Measurements from ENCODE around the gene VKORC1L1. TPM values are rescaled to one million over a fixed set of nuclear protein-coding genes. Genes with fewer than 3 reads are reported as not detected.
"Not testable (repeated sequence)": the region's sequence is repeated elsewhere in the genome, so short reads cannot be mapped to it uniquely, and the experiment has no call there.

The VKORC1L1 gene
- total RNA-seq, 1 donor from 2014 or later, result 25.7 TPM

GRCh38 chr7:65979583-65980477 is 107.0 kb downstream of the VKORC1L1 start:
- no peak for DNase-seq

DNA sequence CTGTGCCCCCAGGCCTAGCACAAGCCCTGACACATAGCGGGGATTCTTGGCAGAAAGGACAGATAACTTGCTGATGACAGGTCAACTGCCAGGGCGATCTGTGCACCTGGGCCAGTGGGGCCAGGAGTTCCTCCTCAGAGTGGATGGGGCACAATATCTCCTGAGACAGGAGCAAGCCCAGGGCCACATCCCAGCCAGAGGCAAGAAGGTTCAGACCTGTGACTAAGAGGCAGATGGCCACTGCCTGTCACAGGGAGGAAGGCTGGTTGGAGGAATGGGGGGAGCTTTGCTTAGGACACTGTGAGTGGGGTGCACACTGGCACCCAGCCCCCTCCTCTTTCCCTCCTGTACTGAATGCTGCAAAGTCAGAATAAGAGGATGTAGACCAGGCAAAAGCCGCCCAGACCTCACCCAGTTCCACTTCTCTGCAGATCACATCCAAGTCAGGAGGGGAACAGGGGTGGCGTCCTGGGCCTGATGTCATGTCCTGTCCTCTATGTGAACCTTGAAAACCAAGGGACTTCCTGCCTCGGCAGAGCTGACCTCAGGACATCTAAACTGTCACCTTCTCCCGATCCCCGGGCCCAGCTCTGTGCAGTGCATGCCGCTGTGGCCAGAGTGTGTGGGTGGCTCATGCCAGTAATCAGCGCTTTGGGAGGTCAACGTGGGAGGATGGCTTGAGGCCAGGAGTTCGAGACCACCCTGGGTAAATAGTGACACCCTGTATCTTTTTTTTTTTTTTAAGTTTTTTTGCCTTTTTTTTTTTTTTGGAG is 107.8 kb downstream of the VKORC1L1 start:
- peak; percentile 27 for DNase-seq

DNA sequence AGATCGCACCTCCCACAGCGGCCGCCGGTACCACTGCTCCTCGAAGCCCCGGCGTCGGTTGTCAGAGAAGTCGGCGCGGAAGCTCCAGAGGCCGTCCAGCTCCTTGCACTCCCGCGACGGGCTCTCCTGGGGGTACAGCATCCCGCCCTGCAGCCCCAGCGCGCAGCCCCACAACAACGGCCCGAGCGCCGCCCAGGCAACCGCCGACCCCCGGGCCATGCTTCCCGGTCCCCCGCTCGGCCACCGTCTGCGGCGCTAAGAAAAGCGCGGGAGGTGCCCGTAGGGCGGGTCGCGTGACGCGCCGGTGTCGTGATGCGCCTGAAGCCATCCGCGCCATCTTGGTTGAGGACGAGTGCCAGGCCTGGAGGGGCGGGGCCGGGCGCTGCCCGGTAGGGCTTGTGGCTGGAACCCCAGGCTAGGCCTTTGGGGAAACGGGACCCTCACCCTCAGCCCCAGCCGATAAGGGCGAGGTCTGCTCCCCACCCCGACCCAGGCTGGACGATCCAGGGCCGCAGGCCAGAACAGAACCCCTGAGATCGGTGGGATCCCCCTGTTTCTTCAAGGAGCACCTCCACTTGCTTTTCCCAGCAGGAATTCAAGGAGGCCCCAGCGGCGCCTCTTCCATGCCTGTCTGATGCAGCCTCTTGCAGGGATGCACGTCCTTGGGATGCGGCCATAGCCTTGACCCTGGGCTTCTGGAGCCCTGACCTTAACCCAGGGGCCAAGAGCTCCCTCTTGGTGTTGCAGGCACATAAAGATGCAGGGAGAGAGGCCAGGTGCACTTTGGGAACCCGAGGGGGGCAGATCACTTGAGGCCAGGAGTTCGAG is 109.3 kb downstream of the VKORC1L1 start, which contains the start of gene GUSB:
GUSB (minus strand) TSS at position 249 of the 828 bp plus-strand sequence; CDS start at position 219, 30 bp downstream.
- DNase-seq, result peak; percentile 96

- no peak for DNase-seq
Observed at GRCh38 chr7:65983965-65984658, 111.2 kb downstream of the VKORC1L1 start.

- no peak for DNase-seq
Observed at GRCh38 chr7:65988084-65988483, 115.2 kb downstream of the VKORC1L1 start.

- not testable (repeated sequence) for DNase-seq
Observed at GRCh38 chr7:65988503-65988902, 115.6 kb downstream of the VKORC1L1 start.

DNA sequence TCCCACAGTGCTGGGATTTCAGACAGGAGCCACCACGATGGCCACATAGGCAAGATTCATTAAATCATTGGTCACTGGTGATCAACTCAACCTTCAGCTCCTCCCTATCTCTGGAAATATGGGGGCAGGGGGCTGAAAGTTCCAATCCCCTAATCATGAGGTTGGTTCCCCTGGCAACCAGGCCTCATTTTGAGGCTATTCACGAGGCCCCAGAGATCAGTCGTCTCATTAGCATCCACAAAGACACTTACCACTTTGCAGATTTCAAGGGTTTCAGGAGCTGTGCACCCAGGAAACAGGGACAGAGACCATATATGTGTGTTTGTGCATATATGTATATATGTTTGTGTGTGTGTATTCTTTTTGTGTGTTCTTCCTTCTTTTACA is 116.8 kb downstream of the VKORC1L1 start:
- DNase-seq, result no peak

- not testable (repeated sequence) for DNase-seq
Observed at GRCh38 chr7:65991829-65992228, 119.0 kb downstream of the VKORC1L1 start.

- DNase-seq, result no peak
Observed at GRCh38 chr7:65992526-65992925, 119.7 kb downstream of the VKORC1L1 start.

DNA sequence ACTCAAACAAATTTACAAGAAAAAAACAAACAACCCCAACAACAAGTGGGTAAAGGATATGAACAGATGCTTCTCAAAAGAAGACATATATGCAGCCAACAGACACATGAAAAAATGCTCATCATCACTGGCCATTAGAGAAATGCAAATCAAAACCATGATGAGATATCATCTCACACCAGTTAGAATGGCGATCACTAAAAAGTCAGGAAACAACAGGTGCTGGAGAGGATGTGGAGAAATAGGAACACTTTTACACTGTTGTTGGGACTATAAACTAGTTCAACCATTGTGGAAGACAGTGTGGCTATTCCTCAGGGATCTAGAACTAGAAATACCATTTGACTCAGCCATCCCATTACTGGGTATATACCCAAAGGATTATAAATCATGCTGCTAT is 122.1 kb downstream of the VKORC1L1 start:
- DNase-seq, result not testable (repeated sequence)

GRCh38 chr7:66000823-66001417 is 128.0 kb downstream of the VKORC1L1 start:
- not testable (repeated sequence) for DNase-seq

DNA sequence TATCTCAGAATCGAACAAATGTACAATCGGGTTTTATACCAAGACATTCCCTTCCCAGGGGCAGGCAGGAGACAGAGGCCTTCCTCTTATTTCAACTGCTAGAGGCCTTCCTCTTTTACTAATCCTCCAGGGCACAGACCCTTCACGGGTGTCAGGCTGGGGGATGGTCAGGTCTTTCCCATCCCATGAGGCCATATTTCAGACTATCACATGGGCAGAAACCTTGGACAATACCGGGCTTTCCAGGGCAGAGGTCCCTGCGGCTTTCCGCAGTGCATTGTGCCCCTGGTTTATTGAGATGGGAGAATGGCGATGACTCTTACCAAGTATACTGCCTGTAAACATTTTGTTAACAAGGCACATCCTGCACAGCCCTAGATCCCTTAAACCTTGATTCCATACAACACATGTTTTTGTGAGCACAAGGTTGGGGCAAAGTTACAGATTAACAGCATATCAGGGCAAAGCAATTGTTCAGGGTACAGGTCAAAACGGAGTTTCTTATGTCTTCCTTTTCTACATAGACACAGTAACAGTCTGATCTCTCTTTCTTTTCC is 132.3 kb downstream of the VKORC1L1 start:
- DNase-seq, result not testable (repeated sequence)

GRCh38 chr7:66007232-66007631 is 134.4 kb downstream of the VKORC1L1 start:
- no peak for DNase-seq

Small RNAs within 50 kb of the gene (small RNA-seq; reads per million reads assigned to genes)
- gene AC073261.1 (ENCODE audit: low replicate concordance), result not detected
- not detected for gene RNU6-973P (ENCODE audit: low replicate concordance)

Other genes with a start within 250 kb of the VKORC1L1 start
- gene GUSB, start 109.1 kb downstream of the VKORC1L1 start, total RNA-seq, result 38.8 TPM
- gene ASL, start 202.7 kb downstream of the VKORC1L1 start, total RNA-seq, result 9.8 TPM
- 26.3 TPM for gene CRCP, start 241.8 kb downstream of the VKORC1L1 start, total RNA-seq

Measured in tongue (tissue), 3 donors.